NCI-H2107 treated with DMSO at 0.1 percent for 48 hours (cell line): ENCODE results near the gene CKMT2.
A peak's percentile ranks its signal among the peaks of the same experiment; 100 is the strongest.

ENCODE experiments used
- DNase-seq: peaks from one replicate; lab custom pipeline; 2025; ENCODE audit not compliant: unreplicated experiment; lab: John Stamatoyannopoulos, UW

CKMT2 gene

GRCh38 chr5:81233080-81233634, at the start of gene CKMT2:
Gene CKMT2 (plus strand): TSS chr5:81233322. CDS start chr5:81251133, 17,811 bp downstream.
- DNase-seq: no peak

GRCh38 chr5:81183811-81184748, 49.0 kb upstream of the CKMT2 start:
- peak; percentile 19 for DNase-seq

- no peak for DNase-seq
Measured at GRCh38 chr5:81184749-81185110, 48.4 kb upstream of the CKMT2 start.

- DNase-seq: no peak
Measured at GRCh38 chr5:81187885-81188284, 45.2 kb upstream of the CKMT2 start.

- no peak for DNase-seq
Measured at GRCh38 chr5:81188962-81189361, 44.2 kb upstream of the CKMT2 start.

- DNase-seq: no peak
Measured at GRCh38 chr5:81189875-81190498, 43.1 kb upstream of the CKMT2 start.

GRCh38 chr5:81191726-81192372, 41.3 kb upstream of the CKMT2 start:
- DNase-seq: no peak

GRCh38 chr5:81192373-81192750, 40.8 kb upstream of the CKMT2 start:
- DNase-seq: no peak

- no peak for DNase-seq
Measured at GRCh38 chr5:81194633-81195334, 38.3 kb upstream of the CKMT2 start.

GRCh38 chr5:81195335-81195929, 37.7 kb upstream of the CKMT2 start:
- DNase-seq: no peak

GRCh38 chr5:81202655-81203054, 30.5 kb upstream of the CKMT2 start:
- DNase-seq: no peak

- DNase-seq: no peak
Measured at GRCh38 chr5:81203729-81204128, 29.4 kb upstream of the CKMT2 start.

GRCh38 chr5:81204205-81204604, 28.9 kb upstream of the CKMT2 start:
- no peak for DNase-seq

GRCh38 chr5:81205058-81205457, 28.1 kb upstream of the CKMT2 start:
- no peak for DNase-seq

GRCh38 chr5:81207009-81207408, 26.1 kb upstream of the CKMT2 start:
- DNase-seq: no peak

GRCh38 chr5:81208904-81209303, 24.2 kb upstream of the CKMT2 start:
- no peak for DNase-seq

- DNase-seq: no peak
Measured at GRCh38 chr5:81209386-81209785, 23.7 kb upstream of the CKMT2 start.

- DNase-seq: no peak
Measured at GRCh38 chr5:81209869-81210493, 23.1 kb upstream of the CKMT2 start.

GRCh38 chr5:81212211-81212751, 20.8 kb upstream of the CKMT2 start:
- no peak for DNase-seq

GRCh38 chr5:81213070-81213469, 20.1 kb upstream of the CKMT2 start:
- no peak for DNase-seq
